Parathyroid adenoma (tissue), 2 donors: ENCODE data around the gene AGR3.

Experiments used
- H2AFZ ChIP-seq: fragments of 300-600 bp; sonication (generic); one replicate; pipeline ENCODE4 v1.7.0; 2017; ENCODE audit warnings: antibody characterized with exemption, mild to moderate bottlenecking
- H3K27ac ChIP-seq: fragments of 300-600 bp; sonication (generic); one replicate; pipeline ENCODE4 v1.7.0; 2017
- H3K27me3 ChIP-seq: fragments of 300-600 bp; sonication (generic); one replicate; pipeline ENCODE4 v1.7.0; 2017; ENCODE audit warnings: low read length; ENCODE audit not compliant: control insufficient read depth, insufficient read depth
- H3K36me3 ChIP-seq: fragments of 300-600 bp; sonication (generic); one replicate; pipeline ENCODE4 v1.7.0; 2017; ENCODE audit warnings: low read length; ENCODE audit not compliant: control insufficient read depth, insufficient read depth
- H3K4me1 ChIP-seq: fragments of 300-600 bp; sonication (generic); one replicate; pipeline ENCODE4 v1.7.0; 2017; ENCODE audit warnings: control low read depth
- H3K4me2 ChIP-seq: fragments of 300-600 bp; sonication (generic); one replicate; pipeline ENCODE4 v1.7.0; 2017; ENCODE audit warnings: low read length
- H3K4me3 ChIP-seq: fragments of 300-600 bp; sonication (generic); one replicate; pipeline ENCODE4 v1.7.0; 2017; ENCODE audit warnings: low read depth, low read length
- H3K79me2 ChIP-seq: fragments of 300-600 bp; sonication (generic); one replicate; pipeline ENCODE4 v1.7.0; 2017; ENCODE audit warnings: control low read depth
- H3K9ac ChIP-seq: fragments of 300-600 bp; sonication (generic); one replicate; pipeline ENCODE4 v1.7.0; 2017; ENCODE audit warnings: mild to moderate bottlenecking
- H3K9me3 ChIP-seq: fragments of 300-600 bp; sonication (generic); one replicate; pipeline ENCODE4 v1.7.0; 2017; ENCODE audit warnings: low read length; ENCODE audit not compliant: control insufficient read depth
- TF ChIP-seq, protein P1 (sequence below): fragments of 300-600 bp; sonication (generic); IDR thresholded peaks from one replicate; pipeline ENCODE4 v1.7.0; 2017; ENCODE audit warnings: antibody characterized with exemption, mild to moderate bottlenecking
- donor health status: primary hyperparathyroidism.

The AGR3 gene

DNA sequence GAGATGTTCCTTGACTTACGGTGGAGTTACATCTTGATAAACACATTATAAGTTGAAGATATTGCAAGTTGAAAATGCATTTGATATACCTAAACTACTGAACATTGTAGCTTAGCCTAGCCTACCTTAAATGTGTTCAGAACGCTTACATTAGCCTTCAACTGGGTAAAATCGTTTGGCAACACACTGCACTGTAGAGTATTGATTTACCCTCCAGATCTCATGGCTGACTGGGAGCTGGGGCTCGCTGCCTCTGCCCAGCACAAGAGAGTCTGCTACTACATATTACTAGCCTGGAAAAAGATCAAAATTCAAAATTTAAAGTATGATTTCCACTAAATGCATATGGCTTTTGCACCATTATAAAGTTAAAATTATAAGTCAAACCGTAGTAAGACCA lies 7.5 kb upstream of the AGR3 start:
- Histone ChIP-seq H3K4me2 (no peak overlapping the region), H3K79me2 (no peaks in the 10 kb centered on the region), H2AFZ (no peak overlapping the region), H3K27ac (no peak overlapping the region), H3K4me3 (no peak overlapping the region), H3K36me3 (no peaks in the 10 kb centered on the region), H3K4me1 (no peaks in the 10 kb centered on the region), H3K9ac (no peak overlapping the region), H3K9me3 (no peaks in the 10 kb centered on the region), H3K27me3 (no peaks in the 10 kb centered on the region)
- TF ChIP-seq, protein P1, sequence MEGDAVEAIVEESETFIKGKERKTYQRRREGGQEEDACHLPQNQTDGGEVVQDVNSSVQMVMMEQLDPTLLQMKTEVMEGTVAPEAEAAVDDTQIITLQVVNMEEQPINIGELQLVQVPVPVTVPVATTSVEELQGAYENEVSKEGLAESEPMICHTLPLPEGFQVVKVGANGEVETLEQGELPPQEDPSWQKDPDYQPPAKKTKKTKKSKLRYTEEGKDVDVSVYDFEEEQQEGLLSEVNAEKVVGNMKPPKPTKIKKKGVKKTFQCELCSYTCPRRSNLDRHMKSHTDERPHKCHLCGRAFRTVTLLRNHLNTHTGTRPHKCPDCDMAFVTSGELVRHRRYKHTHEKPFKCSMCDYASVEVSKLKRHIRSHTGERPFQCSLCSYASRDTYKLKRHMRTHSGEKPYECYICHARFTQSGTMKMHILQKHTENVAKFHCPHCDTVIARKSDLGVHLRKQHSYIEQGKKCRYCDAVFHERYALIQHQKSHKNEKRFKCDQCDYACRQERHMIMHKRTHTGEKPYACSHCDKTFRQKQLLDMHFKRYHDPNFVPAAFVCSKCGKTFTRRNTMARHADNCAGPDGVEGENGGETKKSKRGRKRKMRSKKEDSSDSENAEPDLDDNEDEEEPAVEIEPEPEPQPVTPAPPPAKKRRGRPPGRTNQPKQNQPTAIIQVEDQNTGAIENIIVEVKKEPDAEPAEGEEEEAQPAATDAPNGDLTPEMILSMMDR, result no peak

DNA sequence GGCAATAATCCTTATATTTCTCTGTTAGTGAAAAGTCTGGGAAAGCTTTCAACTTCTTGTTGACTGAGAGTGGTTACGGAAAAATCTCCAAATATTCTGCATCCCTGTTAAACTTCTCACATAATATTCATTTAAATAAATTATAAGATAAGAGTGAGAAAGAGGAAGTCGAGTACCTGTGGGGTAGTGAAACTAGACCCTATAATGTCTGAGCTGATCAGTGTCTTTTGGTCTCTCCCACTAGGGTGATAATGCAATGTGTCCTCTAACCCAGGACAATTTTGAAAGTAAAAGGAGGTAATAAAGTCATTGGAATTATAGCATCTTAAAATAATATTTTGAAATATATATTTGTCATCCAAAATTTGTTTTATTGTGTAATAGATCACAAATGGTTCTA lies 2.1 kb upstream of the AGR3 start:
- TF ChIP-seq, protein P1, result no peak
- no peak overlapping the region for H3K27ac ChIP-seq
- no peak overlapping the region for H2AFZ ChIP-seq
- no peaks in the 10 kb centered on the region for H3K27me3 ChIP-seq
- no peaks in the 10 kb centered on the region for H3K9me3 ChIP-seq
- H3K9ac ChIP-seq, result no peak overlapping the region
- no peaks in the 10 kb centered on the region for H3K36me3 ChIP-seq
- no peak overlapping the region for H3K4me3 ChIP-seq
- no peaks in the 10 kb centered on the region for H3K4me1 ChIP-seq
- H3K79me2 ChIP-seq, result no peaks in the 10 kb centered on the region
- no peak overlapping the region for H3K4me2 ChIP-seq

DNA sequence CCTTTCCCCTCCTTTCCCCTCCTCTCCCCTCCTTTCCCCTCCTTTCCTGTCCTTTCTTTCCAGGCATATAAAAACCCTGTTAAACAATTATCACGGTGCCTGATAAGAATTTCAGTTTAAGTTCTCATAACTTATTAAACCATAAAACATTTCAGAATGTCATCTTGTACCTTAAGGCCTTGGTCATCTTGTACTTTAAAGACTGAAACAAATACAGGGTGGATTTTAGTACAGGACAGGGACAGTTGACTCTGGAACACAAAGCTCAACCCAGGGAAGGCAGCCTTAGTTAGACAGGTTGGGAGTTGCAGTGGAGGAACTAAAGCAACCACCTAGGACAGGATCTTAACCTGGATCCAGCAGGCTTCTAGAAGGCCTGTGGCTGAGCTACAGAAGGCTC lies 1.2 kb downstream of the AGR3 start:
- Histone ChIP-seq H3K4me2 (no peak overlapping the region), H3K4me1 (no peaks in the 10 kb centered on the region), H3K9me3 (no peaks in the 10 kb centered on the region), H3K27ac (no peak overlapping the region), H3K27me3 (no peaks in the 10 kb centered on the region), H3K4me3 (no peak overlapping the region), H3K36me3 (no peaks in the 10 kb centered on the region), H3K9ac (no peak overlapping the region), H2AFZ (no peak overlapping the region), H3K79me2 (no peaks in the 10 kb centered on the region)
- TF ChIP-seq, protein P1, result no peak

DNA sequence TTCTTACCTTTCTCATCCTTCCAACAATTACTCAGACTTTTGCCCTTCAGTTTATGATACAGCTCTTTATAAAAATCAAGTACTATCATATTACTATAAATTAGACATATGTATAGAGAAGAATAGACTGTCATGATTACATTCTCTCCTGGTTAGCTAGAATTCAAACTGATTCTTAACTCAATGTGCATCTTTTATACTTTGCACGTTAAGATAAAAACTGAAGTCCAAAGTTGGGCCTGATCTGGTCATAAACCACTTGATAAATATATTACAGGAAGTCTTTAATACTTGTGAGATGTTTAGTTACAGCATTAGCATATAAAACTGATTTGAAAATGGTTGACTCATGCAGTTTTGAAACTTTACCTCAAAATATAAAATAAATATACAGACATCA lies 2.6 kb downstream of the AGR3 start:
- no peak overlapping the region for H3K4me2 ChIP-seq
- no peaks in the 10 kb centered on the region for H3K27me3 ChIP-seq
- H2AFZ ChIP-seq, result no peak overlapping the region
- no peaks in the 10 kb centered on the region for H3K36me3 ChIP-seq
- H3K4me1 ChIP-seq, result no peaks in the 10 kb centered on the region
- H3K4me3 ChIP-seq, result no peak overlapping the region
- H3K9ac ChIP-seq, result no peak overlapping the region
- no peaks in the 10 kb centered on the region for H3K9me3 ChIP-seq
- H3K79me2 ChIP-seq, result no peaks in the 10 kb centered on the region
- TF ChIP-seq, protein P1, result no peak
- H3K27ac ChIP-seq, result no peak overlapping the region

DNA sequence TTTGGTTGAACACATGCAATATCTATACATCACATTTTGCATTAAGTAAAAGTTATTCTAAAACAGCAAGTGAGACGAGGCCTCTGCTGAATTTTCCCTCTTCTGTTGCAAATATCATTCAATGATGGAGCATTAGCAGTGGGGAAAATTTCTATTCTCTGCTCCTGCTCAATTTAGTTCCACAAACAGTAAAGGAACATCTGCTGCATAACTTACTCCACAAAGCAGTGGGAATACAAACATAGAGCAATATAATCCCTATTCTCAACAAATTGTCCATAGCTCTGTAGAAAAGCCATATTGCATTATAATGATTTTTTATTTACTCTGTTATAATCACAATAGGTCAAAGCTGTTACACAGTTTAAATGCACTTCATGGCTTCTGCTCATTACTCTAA lies 5.9 kb downstream of the AGR3 start:
- TF ChIP-seq, protein P1, result no peak
- H3K4me3 ChIP-seq, result no peak overlapping the region
- H3K9me3 ChIP-seq, result peaks cover 3% of the 10 kb centered on the region
- H3K36me3 ChIP-seq, result no peaks in the 10 kb centered on the region
- no peaks in the 10 kb centered on the region for H3K4me1 ChIP-seq
- no peaks in the 10 kb centered on the region for H3K79me2 ChIP-seq
- H2AFZ ChIP-seq, result no peak overlapping the region
- H3K27ac ChIP-seq, result no peak overlapping the region
- H3K4me2 ChIP-seq, result no peak overlapping the region
- no peak overlapping the region for H3K9ac ChIP-seq
- H3K27me3 ChIP-seq, result no peaks in the 10 kb centered on the region
